Stimulated activated CD8-positive, alpha-beta memory T cell treated with anti-CD3 and anti-CD28 coated beads, Interleukin-4, amount 100 ng/mL, for 24 hours (primary cell): ENCODE results near the gene ITFG1.
"Not testable (repeated sequence)": the region's sequence is repeated elsewhere in the genome, so short reads cannot be mapped to it uniquely, and the experiment has no call there.

Source experiments
- DNase-seq: peaks from one replicate; pipeline ENCODE4 v3.0.0-alpha.2; 2020; ENCODE audit warnings: low read depth

Gene ITFG1

GRCh38 chr16:47413041-47413440, 47.8 kb downstream of the ITFG1 start:
- no peak for DNase-seq

- DNase-seq, result no peak
Measured at GRCh38 chr16:47408491-47408890, 52.4 kb downstream of the ITFG1 start.

GRCh38 chr16:47395733-47396498, 64.9 kb downstream of the ITFG1 start:
- DNase-seq, result no peak

GRCh38 chr16:47392081-47392480, 68.8 kb downstream of the ITFG1 start:
- DNase-seq, result no peak

GRCh38 chr16:47388705-47389104, 72.2 kb downstream of the ITFG1 start:
- no peak for DNase-seq

GRCh38 chr16:47387026-47387734, 73.7 kb downstream of the ITFG1 start:
- no peak for DNase-seq

- DNase-seq, result no peak
Measured at GRCh38 chr16:47386201-47386718, 74.6 kb downstream of the ITFG1 start.

GRCh38 chr16:47382362-47382761, 78.5 kb downstream of the ITFG1 start:
- no peak for DNase-seq

GRCh38 chr16:47377154-47377553, 83.7 kb downstream of the ITFG1 start:
- no peak for DNase-seq

GRCh38 chr16:47375423-47375822, 85.4 kb downstream of the ITFG1 start:
- no peak for DNase-seq

GRCh38 chr16:47374629-47375028, 86.2 kb downstream of the ITFG1 start:
- DNase-seq, result no peak

GRCh38 chr16:47371271-47372014, 89.4 kb downstream of the ITFG1 start:
- no peak for DNase-seq

- no peak for DNase-seq
Measured at GRCh38 chr16:47370536-47370935, 90.3 kb downstream of the ITFG1 start.

- DNase-seq, result no peak
Measured at GRCh38 chr16:47366228-47366627, 94.6 kb downstream of the ITFG1 start.

- DNase-seq, result no peak
Measured at GRCh38 chr16:47363761-47364160, 97.1 kb downstream of the ITFG1 start.

GRCh38 chr16:47359478-47359877, 101.4 kb downstream of the ITFG1 start:
- DNase-seq, result no peak

GRCh38 chr16:47358816-47359215, 102.0 kb downstream of the ITFG1 start:
- no peak for DNase-seq

- DNase-seq, result not testable (repeated sequence)
Measured at GRCh38 chr16:47349029-47349428, 111.8 kb downstream of the ITFG1 start.

GRCh38 chr16:47347021-47347696, 113.7 kb downstream of the ITFG1 start:
- DNase-seq, result not testable (repeated sequence)

- DNase-seq, result no peak
Measured at GRCh38 chr16:47342055-47342454, 118.8 kb downstream of the ITFG1 start.

- DNase-seq, result not testable (repeated sequence)
Measured at GRCh38 chr16:47330562-47330961, 130.3 kb downstream of the ITFG1 start.

GRCh38 chr16:47324309-47324708, 136.6 kb downstream of the ITFG1 start:
- not testable (repeated sequence) for DNase-seq
